ENCODE results near the gene ALK.

ALK gene

DNA sequence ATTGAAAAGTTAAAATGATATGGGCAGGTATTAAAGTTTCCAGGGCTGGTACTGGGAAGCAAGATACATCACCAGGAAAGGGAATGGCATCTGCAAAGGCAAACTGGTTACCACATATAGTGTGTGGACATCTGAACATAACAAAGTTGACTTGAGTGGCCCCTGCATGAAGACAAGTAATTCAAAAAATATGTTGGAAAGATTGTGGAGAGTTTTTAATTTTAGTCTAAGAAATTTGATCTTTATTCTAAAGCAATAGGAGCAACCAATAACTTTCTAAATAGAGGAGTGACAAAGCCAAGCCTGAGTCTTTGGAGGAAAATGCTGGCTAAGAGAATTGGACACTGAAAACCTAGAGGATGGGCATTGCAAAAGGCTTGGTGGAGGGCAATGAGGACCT, 278.2 kb downstream of the ALK start:
- DNase-seq, result no peak

DNA sequence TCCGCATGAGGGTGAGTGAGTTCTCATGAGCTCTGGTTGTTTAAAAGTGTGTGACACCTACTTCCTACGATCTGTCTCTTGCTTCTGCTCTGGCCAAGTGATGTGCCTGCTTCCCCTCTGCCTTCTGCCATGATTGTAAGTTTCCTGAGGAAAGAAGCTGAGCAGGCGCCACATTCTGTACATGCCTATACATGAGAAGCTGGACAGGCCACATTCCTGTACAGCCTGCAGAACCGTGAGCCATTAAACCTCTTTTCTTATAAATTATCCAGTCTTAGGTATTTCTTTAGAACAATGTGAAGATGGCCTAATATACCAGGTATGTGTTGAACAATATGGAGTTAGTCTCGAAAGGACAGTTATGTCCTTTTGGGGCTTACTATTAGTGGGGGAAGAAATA, 281.0 kb downstream of the ALK start:
- DNase-seq, result no peak

DNA sequence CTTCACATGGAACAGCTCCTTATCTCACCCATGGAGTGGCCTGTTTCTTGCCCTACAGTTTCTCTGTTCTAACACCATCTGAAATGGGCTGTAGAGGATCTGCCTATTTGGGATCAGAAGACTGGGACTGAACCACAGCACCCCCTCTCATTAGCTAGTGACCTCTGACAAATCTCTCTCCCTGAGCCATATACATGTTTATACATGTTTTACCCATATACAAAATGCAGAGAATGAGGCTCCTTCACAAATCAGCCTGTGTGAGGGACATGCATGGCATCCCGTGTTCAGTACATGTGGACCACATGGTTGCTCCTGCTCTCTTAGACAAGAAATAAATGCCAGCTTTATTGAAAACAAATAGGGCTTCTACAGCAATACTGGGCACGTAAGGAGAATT, 282.7 kb downstream of the ALK start:
- no peak for DNase-seq

DNA sequence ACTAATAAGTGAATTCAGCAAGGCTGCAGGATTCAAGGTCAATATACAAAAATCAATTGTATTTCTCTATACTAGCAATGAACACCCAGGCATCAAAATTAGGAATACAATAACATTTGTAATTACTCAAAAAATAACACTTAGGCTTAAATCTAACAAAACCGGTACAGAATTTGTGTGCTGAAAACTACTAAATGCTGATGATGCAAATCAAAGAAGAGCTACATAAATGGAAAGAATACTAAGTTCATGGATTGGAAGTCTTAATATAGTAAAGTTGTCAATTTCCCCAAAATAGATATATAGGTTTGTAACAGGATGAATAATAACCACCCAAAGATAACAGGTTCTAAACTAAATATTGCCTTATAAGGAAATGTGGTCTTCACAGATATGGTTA, 286.5 kb downstream of the ALK start:
- no peak for DNase-seq

DNA sequence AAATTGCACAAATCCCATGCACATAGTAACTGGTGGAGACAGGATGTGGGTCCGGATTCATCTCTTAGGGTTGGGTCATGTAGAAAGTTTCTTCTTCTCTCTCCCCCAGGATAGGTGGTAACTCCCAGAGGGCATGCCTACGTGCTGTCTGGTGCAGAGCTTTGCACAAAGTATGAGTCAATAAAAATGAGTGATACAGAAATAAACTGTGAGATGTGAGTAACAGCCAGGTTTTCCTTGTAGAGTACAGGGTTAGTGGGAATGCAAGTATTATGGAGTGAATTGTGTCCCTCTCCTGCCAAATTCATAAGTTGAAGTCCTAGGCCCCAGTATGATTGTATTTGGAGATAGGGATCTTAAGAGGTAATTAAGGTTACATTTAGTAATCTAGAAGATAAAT, 289.4 kb downstream of the ALK start:
- DNase-seq, result no peak

DNA sequence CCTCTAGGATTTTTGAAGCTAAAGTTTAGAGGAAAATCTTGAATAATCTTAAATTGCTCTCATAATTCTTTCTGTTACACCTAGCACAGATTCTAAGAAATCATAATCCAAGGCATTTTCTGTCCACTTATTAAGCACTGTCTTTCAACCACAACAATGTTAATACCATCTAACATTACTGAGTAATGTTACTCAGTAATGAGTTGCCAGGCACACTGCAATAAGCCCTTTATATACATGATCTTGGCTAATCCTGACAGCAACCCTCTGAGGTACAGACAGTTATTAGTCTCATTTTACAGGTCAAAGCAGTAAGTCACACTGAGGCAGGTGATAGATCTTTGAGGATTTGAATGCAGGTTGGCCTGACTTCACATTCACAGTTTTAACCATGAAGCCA, 291.9 kb downstream of the ALK start:
- no peak for DNase-seq

DNA sequence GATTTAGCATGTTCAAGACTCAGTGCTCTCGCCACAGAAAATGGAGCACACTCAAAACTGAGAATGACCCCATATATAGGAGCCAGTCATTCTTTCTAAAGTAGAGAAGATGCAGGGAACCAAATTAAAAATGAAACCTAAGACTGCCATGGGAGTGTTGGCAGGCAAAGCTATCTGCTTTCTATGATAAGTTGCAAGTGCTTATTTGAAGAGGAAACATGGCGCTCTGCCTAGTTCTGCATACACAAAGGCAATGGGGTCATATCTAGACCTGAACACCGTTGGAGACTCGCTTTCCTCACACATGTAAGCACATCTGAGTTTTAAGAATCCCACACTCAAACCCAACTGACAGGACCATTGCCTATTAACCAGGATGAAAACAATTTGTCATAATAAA, 292.5 kb downstream of the ALK start:
- no peak for DNase-seq

DNA sequence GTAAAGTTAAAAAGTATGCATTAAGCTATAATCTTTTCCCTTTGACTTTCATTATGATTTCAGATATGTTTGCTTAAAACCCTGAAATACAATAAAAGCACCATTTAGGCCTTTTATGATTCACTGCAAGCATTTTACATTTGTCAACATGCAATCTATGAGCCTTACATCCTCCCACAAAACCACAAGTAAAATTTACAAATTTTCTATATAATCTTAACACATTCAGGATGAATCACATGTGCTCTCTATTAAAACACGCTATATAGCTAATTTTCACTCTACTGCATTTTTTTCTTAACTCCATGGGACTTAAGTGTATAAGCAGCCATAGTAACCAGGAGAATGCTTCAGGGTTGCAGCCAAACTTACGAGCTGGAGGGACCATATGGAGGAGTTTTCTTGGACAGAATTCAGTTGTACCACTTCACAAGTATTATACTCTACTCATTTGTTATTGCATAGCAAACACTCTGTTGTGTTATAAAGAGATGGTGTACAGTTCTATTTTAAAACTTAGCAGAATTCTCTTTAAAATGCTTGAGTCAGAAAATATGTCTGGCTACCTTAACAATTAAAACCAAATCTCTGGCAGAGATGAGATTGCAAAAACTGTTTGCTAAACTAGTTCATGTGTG, 293.2 kb downstream of the ALK start:
- DNase-seq, result no peak

DNA sequence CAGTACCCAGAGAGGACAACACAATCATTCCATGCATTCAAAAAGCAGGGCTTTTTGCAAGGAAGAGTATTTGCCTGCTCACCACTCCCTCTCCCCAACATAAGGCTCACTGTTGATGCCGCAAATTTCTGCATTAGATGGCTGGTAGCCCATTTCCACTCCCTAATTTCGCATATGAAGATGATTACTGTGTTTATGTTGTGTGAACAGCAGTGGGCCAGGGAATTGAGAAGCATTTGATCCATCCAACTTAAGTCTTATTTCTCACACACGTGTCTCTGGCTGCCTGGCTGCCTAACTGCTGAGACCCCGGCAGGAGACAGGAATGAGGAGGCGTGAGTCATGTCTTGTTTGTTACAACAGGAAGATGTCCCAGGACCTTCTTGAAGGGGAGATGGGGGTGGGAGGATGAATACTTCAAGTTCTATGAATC, 294.1 kb downstream of the ALK start:
- no peak for DNase-seq

DNA sequence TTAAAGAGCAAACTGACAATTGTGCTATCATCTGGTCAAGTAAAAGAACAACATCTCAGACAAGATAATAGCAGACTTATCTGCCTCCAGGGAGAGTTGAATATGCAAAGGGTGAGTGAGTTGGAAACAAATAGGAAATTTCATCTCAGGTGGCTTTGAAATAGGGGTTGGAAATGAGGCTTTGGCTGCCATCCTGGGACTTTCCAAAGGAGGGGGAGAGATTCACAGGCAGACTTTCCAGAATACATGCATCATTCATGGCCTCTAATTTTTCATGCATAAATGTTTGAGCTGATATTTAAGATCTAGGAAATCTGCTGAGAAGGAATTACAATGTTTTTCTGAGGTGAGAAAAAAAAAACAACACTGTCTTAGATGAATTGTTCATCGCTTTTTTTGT, 300.5 kb downstream of the ALK start:
- no peak for DNase-seq

DNA sequence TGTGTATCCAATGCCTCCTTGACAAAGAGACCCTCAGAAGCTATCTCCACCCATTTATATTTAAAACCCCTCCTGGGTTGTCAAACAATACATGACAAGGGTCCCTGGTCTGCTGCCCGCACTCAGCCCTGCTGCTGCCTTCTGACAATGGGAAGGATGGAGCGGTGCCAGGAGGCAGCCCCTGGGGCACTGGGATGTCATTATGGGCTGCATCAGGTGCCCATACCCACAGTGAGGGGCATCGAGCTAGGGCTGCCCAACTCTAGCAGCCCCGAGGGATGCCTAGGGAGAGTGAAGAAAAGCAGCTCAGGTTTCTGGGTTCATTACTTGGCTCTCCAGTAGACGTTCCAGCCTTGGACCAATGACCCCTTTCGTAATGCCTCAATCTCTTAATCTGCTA, 301.7 kb downstream of the ALK start:
- no peak for DNase-seq

DNA sequence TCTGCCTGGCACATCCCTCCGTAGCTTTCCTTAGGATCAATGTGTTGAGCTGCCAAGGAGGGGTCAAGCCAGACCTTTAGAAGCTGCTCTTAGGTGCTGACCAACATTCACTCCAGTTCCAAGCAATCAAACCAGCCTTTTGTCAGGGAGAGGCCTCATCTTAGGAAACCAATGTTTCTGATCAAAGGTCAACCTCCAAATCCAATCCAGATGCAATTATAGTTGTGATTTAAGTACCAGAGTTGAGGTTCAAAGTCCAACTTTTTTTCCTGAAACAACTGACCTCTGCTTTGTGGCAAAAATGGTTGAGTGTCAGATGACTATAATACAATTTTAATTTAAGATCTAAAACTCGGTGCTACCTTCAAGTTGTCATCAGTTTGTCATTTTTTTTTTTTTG, 303.4 kb downstream of the ALK start:
- DNase-seq, result no peak

DNA sequence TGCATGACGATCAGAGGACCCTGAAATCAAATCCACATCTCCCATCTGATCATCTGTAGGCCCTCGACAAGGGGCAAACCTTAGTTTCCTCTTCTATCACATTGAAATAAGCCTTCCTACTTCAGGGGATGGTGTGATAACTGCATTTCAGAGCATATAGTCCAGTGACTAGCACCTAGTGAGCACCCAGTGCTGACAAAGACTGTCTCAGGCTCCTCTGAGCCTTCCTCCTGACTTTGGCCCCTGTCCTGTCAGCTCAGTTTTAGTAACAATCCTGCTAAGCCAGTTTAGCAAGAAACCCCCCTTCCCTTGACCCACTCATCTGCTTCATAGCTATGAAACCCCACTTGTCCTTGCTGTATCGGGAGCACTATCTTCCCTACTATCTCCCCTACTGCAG, 304.0 kb downstream of the ALK start:
- no peak for DNase-seq

DNA sequence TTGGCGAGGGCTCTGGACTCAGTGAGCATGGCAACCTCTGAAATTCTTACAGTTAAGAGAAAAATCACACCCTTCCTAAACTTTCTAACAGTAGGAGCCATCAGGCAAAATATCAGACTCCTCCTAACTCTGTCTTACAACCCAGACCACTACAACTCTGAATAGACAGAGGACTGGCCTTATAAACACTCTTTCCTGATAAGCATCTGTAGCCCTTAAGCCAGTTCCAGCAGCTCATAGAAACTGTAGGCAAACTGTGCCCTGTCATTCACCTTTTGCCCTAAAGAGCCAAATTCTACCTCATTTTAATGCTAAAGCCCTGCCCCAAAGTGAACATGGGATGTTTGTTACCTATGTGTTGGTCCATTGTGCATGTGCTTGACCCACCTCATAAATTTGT, 304.8 kb downstream of the ALK start:
- no peak for DNase-seq

DNA sequence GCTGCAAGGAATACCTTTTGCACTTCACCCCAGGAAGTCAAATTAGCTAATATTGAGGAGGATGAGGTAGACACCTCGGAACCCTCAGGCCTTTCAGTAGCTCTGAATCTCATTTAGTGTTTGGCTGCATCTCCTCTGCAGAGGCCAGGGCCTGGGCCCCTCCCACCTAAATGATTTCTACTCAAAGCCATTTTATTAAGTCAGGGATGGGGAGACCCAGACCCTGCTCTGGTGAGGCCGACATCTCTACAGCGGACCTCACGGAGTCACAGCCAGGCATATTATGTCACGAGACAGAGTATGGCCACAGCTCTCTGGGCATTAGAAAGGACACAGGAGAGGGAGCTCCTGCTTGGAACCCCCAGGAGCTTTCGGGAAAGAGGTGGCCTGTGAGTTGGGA, 305.5 kb downstream of the ALK start:
- no peak for DNase-seq

DNA sequence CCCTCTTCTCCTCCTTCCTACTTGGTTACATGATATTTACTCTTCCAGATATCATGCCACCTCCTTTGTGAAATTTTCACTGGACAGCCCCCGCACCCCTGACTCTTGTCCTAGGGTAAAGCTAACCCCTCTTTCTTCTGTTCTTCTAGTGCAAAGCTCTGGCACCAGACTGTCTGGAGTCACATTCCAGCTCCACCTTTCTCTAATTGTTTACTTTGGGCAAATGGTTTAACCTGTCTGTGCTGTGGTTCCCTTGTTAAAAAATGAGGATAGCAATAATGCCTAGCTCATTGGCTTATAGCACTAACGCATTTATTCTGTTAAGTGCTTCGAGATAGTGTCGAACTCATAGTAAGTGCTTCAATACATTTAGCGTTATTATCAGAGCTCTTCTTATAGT, 306.2 kb downstream of the ALK start:
- DNase-seq, result no peak

DNA sequence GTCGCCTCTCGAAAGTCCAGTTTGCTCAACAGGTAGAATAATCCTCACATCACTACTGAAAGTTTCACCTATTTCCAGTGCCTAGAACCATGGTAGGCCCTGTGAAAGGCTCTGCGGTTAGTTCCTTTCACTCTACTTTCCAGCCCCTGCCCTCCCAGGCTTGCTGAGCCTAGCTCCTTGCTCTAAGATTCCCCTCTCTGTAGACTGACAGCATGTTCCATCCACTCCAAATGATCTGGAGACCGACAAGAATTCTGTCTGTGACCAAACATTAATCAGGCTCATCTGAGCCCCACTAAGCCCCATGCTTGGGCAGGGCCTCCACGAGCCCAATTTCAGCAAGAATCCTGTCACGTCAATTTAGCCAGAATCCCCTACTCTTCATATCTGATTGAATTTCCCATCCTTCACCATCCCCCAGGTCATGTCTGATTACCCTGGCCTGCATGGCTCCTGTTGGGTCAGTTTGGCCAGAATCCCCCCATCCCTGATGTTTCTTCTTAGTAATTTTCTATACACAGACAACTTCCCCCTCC, 307.0 kb downstream of the ALK start:
- DNase-seq, result no peak

DNA sequence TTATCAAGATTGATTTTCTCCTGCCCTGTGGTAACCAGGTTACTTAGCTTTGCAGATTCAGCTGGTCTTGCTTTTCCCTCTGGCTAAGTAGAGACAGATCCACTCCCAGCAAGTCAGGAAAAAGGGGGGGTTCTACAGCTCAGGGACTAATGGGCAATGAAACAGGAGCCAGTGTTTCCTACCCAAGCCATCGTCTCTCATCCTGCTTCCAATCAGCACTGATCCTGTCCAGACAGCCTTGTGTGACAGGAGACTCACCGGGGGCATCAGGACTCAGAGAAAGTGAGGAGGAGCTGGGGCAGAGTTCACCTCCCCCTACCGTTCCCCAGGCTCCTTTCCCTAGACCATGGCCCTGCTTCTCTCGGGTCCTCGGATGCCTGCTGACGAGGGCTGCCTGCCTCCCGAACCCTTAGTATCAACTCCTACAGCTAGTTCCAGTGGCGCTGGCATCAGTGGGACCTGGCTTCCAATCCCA, 307.6 kb downstream of the ALK start:
- no peak for DNase-seq

DNA sequence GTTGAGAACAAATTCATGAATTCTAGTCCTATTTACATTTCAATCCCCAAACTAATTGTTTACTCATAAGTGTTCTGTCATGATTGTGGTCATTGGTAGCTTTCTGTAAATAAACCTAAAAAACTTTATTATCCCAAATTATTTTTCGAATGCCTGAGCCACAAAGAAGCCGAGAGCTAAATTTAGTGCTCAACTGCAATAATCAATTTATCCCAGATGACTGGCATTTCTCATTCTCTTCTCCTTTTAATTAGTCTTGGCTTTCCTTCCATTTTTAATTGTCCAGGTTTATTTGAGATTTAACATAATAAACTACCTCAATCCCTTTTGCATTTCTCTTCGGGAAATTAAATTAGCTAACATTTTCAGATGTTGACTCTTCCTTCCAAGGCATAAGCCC, 308.3 kb downstream of the ALK start:
- DNase-seq, result no peak

DNA sequence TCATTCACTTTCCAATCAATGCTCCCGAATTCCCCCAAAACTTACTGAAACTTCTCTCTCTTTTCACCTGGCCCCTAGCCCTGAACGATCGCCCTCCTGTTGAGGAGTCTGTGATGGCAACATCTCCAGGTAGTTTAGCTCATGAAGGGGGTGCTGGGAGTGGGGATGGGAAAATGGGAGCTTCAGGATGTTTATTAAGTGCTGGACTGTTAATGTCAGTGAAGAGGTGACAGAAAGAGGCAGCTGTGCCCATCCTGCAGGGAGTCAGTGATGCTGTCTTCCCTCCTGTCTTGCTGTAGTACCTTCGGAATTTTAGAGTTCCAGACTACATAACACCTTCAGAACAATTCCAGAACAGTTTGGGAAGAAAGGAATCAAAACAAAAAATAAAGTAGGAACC, 308.8 kb downstream of the ALK start:
- no peak for DNase-seq

DNA sequence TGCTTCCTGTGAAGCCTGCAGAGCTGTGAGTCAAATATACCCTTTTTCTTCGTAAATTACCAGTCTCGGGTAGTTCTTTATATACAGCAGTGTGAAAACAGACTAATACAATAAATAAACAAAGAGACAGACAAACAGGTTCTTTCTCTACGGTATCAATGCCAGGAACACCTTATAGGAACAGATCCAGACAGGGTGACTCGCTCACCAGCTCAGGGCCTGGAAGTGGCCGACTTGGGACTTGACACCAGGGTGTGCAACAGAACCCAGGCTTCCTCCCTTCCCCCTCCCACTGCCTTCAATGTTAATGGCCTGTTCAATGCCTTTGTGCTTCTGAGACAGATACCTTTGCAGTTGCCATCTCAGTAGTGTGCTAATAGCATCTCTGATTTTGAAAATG, 309.5 kb downstream of the ALK start:
- no peak for DNase-seq

DNA sequence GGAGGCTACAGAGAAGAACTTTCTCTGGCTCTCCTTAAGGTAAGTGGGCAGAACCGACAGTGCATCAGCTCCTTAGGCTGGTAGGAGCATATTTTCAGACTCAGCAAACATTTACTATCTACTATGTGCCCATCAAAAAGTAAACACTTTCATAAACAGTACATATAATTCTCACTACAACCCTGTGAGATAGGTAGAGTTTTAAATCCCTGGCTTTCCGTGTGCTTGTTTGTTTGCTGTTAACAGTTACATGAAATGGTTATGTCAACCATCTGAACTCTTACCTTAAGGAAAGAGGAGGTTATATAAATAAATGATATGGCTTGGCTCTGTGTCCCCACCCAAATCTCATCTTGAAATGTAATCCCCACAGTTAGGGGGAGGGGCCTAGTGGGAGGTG, 310.1 kb downstream of the ALK start:
- DNase-seq, result no peak

DNA sequence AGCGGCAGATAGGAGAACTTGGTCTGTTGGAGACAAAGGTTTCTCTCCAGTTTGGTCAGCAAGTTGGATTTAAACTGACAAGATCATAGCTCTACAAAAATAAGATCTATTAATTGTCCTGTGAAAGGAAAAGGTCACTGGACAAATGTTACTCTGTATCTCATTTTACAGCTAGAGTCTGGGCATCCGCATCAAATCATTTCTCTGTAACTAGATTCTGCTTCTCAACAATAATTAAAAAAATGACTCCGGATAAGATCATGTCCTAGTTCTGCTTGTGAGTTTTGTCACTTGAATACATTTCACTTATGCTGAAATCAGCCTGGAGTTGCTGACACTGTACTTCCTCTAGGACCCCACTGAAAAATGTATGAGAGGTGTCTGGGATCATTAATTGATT, 310.8 kb downstream of the ALK start:
- DNase-seq, result no peak

DNA sequence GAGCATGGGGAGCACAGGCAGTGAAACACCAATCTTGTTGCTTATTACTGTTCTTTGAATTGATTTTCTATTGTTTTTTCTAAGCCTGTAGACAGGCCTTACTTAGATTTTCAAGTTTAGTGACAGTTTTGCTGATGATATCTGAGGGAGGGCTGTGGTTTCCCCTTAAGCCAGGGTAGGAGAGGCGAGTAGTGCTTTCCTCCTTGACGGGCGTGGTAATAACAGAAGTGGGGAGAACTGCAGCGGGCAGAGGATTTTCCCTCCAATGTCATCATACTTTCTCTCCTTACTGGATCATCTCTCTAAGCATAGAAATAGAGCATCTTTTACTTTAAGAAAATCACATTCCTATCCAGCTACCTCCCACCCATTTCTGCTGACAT, 314.4 kb downstream of the ALK start:
- DNase-seq, result no peak

Measured in GOT3 (cell line).